ENCODE results near the gene UBL3. TPM values are rescaled to one million over a fixed set of nuclear protein-coding genes. Genes with fewer than 3 reads are reported as not detected.
A peak's percentile ranks its signal among the peaks of the same experiment; 100 is the strongest.

UBL3 gene
- total and polyA plus RNA-seq, 2 donors from 2014 or later = 18.1 to 34.1 TPM

- no peak overlapping the region for H3K27ac ChIP-seq (ENCODE audit: low read depth in 2 of 2, low read length in 2 of 2)
- H3K4me3 ChIP-seq (ENCODE audit: low read length in 3 of 3) = no peak overlapping the region
- no peak overlapping the region for H3K9ac ChIP-seq (ENCODE audit: low read length in 3 of 3)
- H3K4me1 ChIP-seq (ENCODE audit: control insufficient read depth in 2 of 3, insufficient read depth in 2 of 3, low read depth in 1 of 3, low read length in 3 of 3) = no peaks in the 10 kb centered on the region
- FAIRE-seq (no peak), DNase-seq (peak in 1 of 5 donors; percentile 11)
- H3K9me3 ChIP-seq (ENCODE audit: control insufficient read depth in 2 of 3, insufficient read depth in 1 of 3, low read length in 3 of 3) = no peaks in the 10 kb centered on the region
- H3K27me3 ChIP-seq (ENCODE audit: control insufficient read depth, insufficient read depth, low read length) = no peaks in the 10 kb centered on the region
- intact Hi-C loops (cut with DNase I) = no loop called here
- no peak for TF ChIP-seq CTCF (IDR thresholded peaks at IDR 0.05; ENCODE audit: borderline replicate concordance, extremely low read depth, insufficient read depth)
- H3K36me3 ChIP-seq (ENCODE audit: control insufficient read depth in 2 of 3, insufficient read depth in 3 of 3, low read length in 3 of 3) = no peaks in the 10 kb centered on the region
Observed at GRCh38 chr13:29887030-29887557, 36.7 kb upstream of the UBL3 start.

- Histone ChIP-seq H3K4me1 (ENCODE audit: control insufficient read depth in 2 of 3, insufficient read depth in 2 of 3, low read depth in 1 of 3, low read length in 3 of 3) (no peaks in the 10 kb centered on the region), H3K27me3 (ENCODE audit: control insufficient read depth, insufficient read depth, low read length) (no peaks in the 10 kb centered on the region), H3K36me3 (ENCODE audit: control insufficient read depth in 2 of 3, insufficient read depth in 3 of 3, low read length in 3 of 3) (no peaks in the 10 kb centered on the region), H3K9ac (ENCODE audit: low read length in 3 of 3) (no peak overlapping the region), H3K27ac (ENCODE audit: low read depth in 2 of 2, low read length in 2 of 2) (no peak overlapping the region), H3K9me3 (ENCODE audit: control insufficient read depth in 2 of 3, insufficient read depth in 1 of 3, low read length in 3 of 3) (no peaks in the 10 kb centered on the region), H3K4me3 (ENCODE audit: low read length in 3 of 3) (no peak overlapping the region)
- DNase-seq (no peak), FAIRE-seq (no peak)
- no peak for TF ChIP-seq CTCF (IDR thresholded peaks at IDR 0.05; ENCODE audit: borderline replicate concordance, extremely low read depth, insufficient read depth)
- intact Hi-C loops (cut with DNase I) = no loop called here
Observed at GRCh38 chr13:29886446-29886845, 36.0 kb upstream of the UBL3 start.

- Histone ChIP-seq H3K27ac (ENCODE audit: low read depth in 2 of 2, low read length in 2 of 2) (no peak overlapping the region), H3K9me3 (ENCODE audit: control insufficient read depth in 2 of 3, insufficient read depth in 1 of 3, low read length in 3 of 3) (no peaks in the 10 kb centered on the region), H3K27me3 (ENCODE audit: control insufficient read depth, insufficient read depth, low read length) (no peaks in the 10 kb centered on the region), H3K9ac (ENCODE audit: low read length in 3 of 3) (no peak overlapping the region), H3K4me3 (ENCODE audit: low read length in 3 of 3) (no peak overlapping the region), H3K36me3 (ENCODE audit: control insufficient read depth in 2 of 3, insufficient read depth in 3 of 3, low read length in 3 of 3) (no peaks in the 10 kb centered on the region), H3K4me1 (ENCODE audit: control insufficient read depth in 2 of 3, insufficient read depth in 2 of 3, low read depth in 1 of 3, low read length in 3 of 3) (no peaks in the 10 kb centered on the region)
- FAIRE-seq (no peak), DNase-seq (no peak)
- intact Hi-C loops (cut with DNase I) = no loop called here
- no peak for TF ChIP-seq CTCF (IDR thresholded peaks at IDR 0.05; ENCODE audit: borderline replicate concordance, extremely low read depth, insufficient read depth)
Observed at GRCh38 chr13:29885989-29886388, 35.6 kb upstream of the UBL3 start.

Data from kidney (tissue), 14 donors.